ENCODE measurements around the gene ACOXL.

ACOXL gene

DNA sequence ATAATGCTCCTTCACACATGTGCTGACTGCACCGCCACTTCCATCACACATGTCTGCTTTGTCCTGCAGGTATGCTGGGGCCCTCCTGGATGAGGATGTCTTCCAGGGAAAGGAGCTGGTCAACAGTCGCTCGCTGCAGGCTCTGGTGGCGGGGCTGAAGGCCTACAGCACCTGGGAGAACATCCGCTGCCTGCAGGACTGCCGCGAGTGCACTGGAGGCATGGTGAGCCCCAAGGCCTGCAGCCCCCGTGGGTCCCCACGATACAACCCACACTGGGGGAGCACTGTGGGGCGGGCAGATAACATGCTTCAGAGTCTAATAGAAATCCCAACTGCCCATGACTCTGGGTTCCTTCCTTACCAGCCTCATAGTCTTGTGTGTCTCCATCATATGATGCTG is 201.0 kb downstream of the ACOXL start:
- H2BK12ac ChIP-seq (ENCODE audit: low read length in 2 of 2) = no peak overlapping the region
- no peak overlapping the region for H3K4me2 ChIP-seq (ENCODE audit: low read length, poor library complexity, severe bottlenecking)
- H3K36me3 ChIP-seq (ENCODE audit: control insufficient read depth in 1 of 2, insufficient read depth in 2 of 2, low read depth in 1 of 2, low read length in 2 of 2) = no peaks in the 10 kb centered on the region
- no peak overlapping the region for H3K18ac ChIP-seq (ENCODE audit: low read depth in 1 of 2, low read length in 2 of 2)
- H3K4me3 ChIP-seq (ENCODE audit: insufficient read depth in 1 of 2, low read depth in 1 of 2, low read length in 2 of 2) = no peak overlapping the region
- H3K23ac ChIP-seq (ENCODE audit: low read length in 2 of 2) = no peak overlapping the region
- H3K14ac ChIP-seq (ENCODE audit: low read length in 2 of 2) = no peak overlapping the region
- no peak overlapping the region for H3K4ac ChIP-seq (ENCODE audit: low read depth in 1 of 2, low read length in 2 of 2)
- no peak overlapping the region for H2BK15ac ChIP-seq (ENCODE audit: low read depth, poor library complexity, severe bottlenecking)
- DNase-seq = no peak
- H2AK5ac ChIP-seq (ENCODE audit: low read length, severe bottlenecking) = no peak overlapping the region
- H2AFZ ChIP-seq (ENCODE audit: low read depth, low read length) = no peak overlapping the region
- H4K8ac ChIP-seq (ENCODE audit: low read length) = no peak overlapping the region
- H2BK120ac ChIP-seq (ENCODE audit: low read depth, low read length) = no peak overlapping the region
- no peaks in the 10 kb centered on the region for H3K79me1 ChIP-seq (replicated peaks; ENCODE audit: low read length, poor library complexity, severe bottlenecking)
- no peak overlapping the region for H3K27ac ChIP-seq (ENCODE audit: low read length, poor library complexity, severe bottlenecking)
- H3K9me3 ChIP-seq (ENCODE audit: control insufficient read depth, low read length) = peaks cover 10% of the 10 kb centered on the region
- peaks cover 2% of the 10 kb centered on the region for H3K4me1 ChIP-seq (ENCODE audit: control insufficient read depth, insufficient read depth, low read depth, low read length)
- H3K27me3 ChIP-seq (ENCODE audit: control insufficient read depth in 1 of 2, insufficient read depth in 1 of 2, low read length in 2 of 2) = peaks cover 9 to 14% of the 10 kb centered on the region in 2 experiments
- H4K91ac ChIP-seq (ENCODE audit: low read length) = no peak overlapping the region
- no peak overlapping the region for H3K9ac ChIP-seq (ENCODE audit: low read length)
- no peak overlapping the region for H2BK5ac ChIP-seq (ENCODE audit: low read depth, low read length, poor library complexity, severe bottlenecking)
- 91% methylated on average over 10 of the region's 10 CpGs for WGBS

DNA sequence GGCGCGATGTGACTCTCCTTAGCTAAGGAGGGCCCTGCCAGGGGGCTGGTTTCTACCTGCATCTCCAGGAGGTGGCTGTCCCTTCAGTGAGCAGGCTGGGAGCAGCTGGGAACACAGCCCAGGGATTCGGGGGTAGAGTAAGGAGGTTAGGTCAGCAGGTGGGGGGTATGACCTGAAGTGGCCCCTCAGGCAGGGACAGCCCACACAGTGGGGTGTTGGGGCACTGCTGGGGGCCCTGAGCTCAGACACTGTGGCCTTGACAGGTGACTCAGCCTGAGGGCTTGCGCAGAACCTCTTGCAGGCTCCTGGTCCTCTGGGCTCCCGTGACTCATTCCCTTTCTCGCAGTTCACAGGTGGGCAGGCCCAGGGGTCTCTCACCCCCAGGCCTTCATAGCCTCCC is 202.6 kb downstream of the ACOXL start:
- H2AFZ ChIP-seq (ENCODE audit: low read depth, low read length) = no peak overlapping the region
- H3K23ac ChIP-seq (ENCODE audit: low read length in 2 of 2) = no peak overlapping the region
- no peaks in the 10 kb centered on the region for H3K79me1 ChIP-seq (replicated peaks; ENCODE audit: low read length, poor library complexity, severe bottlenecking)
- H4K91ac ChIP-seq (ENCODE audit: low read length) = no peak overlapping the region
- H3K9ac ChIP-seq (ENCODE audit: low read length) = no peak overlapping the region
- no peak overlapping the region for H3K14ac ChIP-seq (ENCODE audit: low read length in 2 of 2)
- 95% methylated on average over 6 of the region's 6 CpGs for WGBS
- no peak overlapping the region for H2BK5ac ChIP-seq (ENCODE audit: low read depth, low read length, poor library complexity, severe bottlenecking)
- no peak overlapping the region for H2AK5ac ChIP-seq (ENCODE audit: low read length, severe bottlenecking)
- no peak overlapping the region for H3K4ac ChIP-seq (ENCODE audit: low read depth in 1 of 2, low read length in 2 of 2)
- H4K8ac ChIP-seq (ENCODE audit: low read length) = no peak overlapping the region
- H3K4me2 ChIP-seq (ENCODE audit: low read length, poor library complexity, severe bottlenecking) = no peak overlapping the region
- no peak overlapping the region for H3K18ac ChIP-seq (ENCODE audit: low read depth in 1 of 2, low read length in 2 of 2)
- peaks cover 4% of the 10 kb centered on the region for H3K9me3 ChIP-seq (ENCODE audit: control insufficient read depth, low read length)
- H2BK15ac ChIP-seq (ENCODE audit: low read depth, poor library complexity, severe bottlenecking) = no peak overlapping the region
- no peak for DNase-seq
- H3K27me3 ChIP-seq (ENCODE audit: control insufficient read depth in 1 of 2, insufficient read depth in 1 of 2, low read length in 2 of 2) = peaks cover 9 to 16% of the 10 kb centered on the region in 2 experiments
- H2BK12ac ChIP-seq (ENCODE audit: low read length in 2 of 2) = no peak overlapping the region
- peaks cover 2% of the 10 kb centered on the region for H3K4me1 ChIP-seq (ENCODE audit: control insufficient read depth, insufficient read depth, low read depth, low read length)
- H2BK120ac ChIP-seq (ENCODE audit: low read depth, low read length) = no peak overlapping the region
- no peaks in the 10 kb centered on the region for H3K36me3 ChIP-seq (ENCODE audit: control insufficient read depth in 1 of 2, insufficient read depth in 2 of 2, low read depth in 1 of 2, low read length in 2 of 2)
- H3K27ac ChIP-seq (ENCODE audit: low read length, poor library complexity, severe bottlenecking) = no peak overlapping the region
- H3K4me3 ChIP-seq (ENCODE audit: insufficient read depth in 1 of 2, low read depth in 1 of 2, low read length in 2 of 2) = no peak overlapping the region

DNA sequence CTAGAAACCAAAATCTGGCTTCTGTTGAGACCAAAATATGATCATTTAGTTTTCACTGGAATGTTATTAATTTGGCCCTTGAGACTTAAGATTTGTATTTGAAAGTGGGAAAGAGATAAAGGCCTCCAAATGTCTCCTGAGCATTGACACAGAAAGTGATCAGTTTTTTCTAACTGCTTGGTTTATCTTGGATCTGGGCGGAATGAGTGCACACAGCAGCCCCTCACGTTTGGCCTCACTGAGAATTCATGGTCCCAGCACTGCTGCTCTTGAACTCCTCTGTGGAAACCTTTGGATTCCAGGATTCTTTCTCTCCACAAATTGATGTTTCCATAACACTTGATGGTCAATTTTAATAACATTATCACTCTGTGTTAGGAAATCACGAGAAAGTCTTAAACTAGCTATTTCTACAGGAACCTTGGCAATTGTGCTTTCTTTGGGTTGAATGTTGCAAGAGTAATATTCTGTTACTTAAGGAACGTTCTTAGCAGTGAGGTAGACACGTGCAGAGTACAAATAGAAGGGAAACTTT is 208.1 kb downstream of the ACOXL start:
- Histone ChIP-seq H4K91ac (ENCODE audit: low read length) (no peak overlapping the region), H3K18ac (ENCODE audit: low read depth in 1 of 2, low read length in 2 of 2) (no peak overlapping the region), H2AFZ (ENCODE audit: low read depth, low read length) (no peak overlapping the region), H3K79me1 (replicated peaks; ENCODE audit: low read length, poor library complexity, severe bottlenecking) (no peaks in the 10 kb centered on the region), H3K27ac (ENCODE audit: low read length, poor library complexity, severe bottlenecking) (no peak overlapping the region), H3K4ac (ENCODE audit: low read depth in 1 of 2, low read length in 2 of 2) (no peak overlapping the region), H3K4me3 (ENCODE audit: insufficient read depth in 1 of 2, low read depth in 1 of 2, low read length in 2 of 2) (no peak overlapping the region), H2AK5ac (ENCODE audit: low read length, severe bottlenecking) (no peak overlapping the region), H2BK12ac (ENCODE audit: low read length in 2 of 2) (no peak overlapping the region), H3K36me3 (ENCODE audit: control insufficient read depth in 1 of 2, insufficient read depth in 2 of 2, low read depth in 1 of 2, low read length in 2 of 2) (no peaks in the 10 kb centered on the region), H3K4me2 (ENCODE audit: low read length, poor library complexity, severe bottlenecking) (no peak overlapping the region), H3K23ac (ENCODE audit: low read length in 2 of 2) (no peak overlapping the region), H3K27me3 (ENCODE audit: control insufficient read depth in 1 of 2, insufficient read depth in 1 of 2, low read length in 2 of 2) (peaks cover 16 to 21% of the 10 kb centered on the region in 2 experiments), H3K9me3 (ENCODE audit: control insufficient read depth, low read length) (no peaks in the 10 kb centered on the region), H2BK120ac (ENCODE audit: low read depth, low read length) (no peak overlapping the region), H3K9ac (ENCODE audit: low read length) (no peak overlapping the region), H3K4me1 (ENCODE audit: control insufficient read depth, insufficient read depth, low read depth, low read length) (peaks cover under 1% of the 10 kb centered on the region), H3K14ac (ENCODE audit: low read length in 2 of 2) (no peak overlapping the region), H4K8ac (ENCODE audit: low read length) (no peak overlapping the region), H2BK5ac (ENCODE audit: low read depth, low read length, poor library complexity, severe bottlenecking) (no peak overlapping the region), H2BK15ac (ENCODE audit: low read depth, poor library complexity, severe bottlenecking) (no peak overlapping the region)
- DNase-seq = no peak
- 52% methylated on average over 3 of the region's 5 CpGs for WGBS

DNA sequence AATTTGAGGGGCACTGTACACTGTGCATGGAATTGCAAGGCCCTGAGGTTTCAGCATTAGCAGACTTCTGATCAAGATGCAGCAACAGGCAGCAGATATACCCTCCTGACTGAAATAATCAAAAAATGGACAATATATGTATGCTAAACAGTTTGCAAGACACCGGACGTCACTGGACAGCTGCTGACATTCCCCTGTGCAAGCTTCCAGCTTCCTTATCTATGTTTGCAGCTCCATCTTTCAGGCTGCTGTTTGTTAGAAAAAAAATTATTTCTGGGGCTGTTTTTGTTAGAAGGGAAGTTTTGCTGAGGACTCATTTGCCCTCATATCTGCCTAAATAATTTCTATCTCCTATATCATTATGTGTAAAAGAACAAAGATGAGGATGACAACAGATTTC is 208.9 kb downstream of the ACOXL start:
- H2AFZ ChIP-seq (ENCODE audit: low read depth, low read length) = no peak overlapping the region
- no peak overlapping the region for H3K4me2 ChIP-seq (ENCODE audit: low read length, poor library complexity, severe bottlenecking)
- no peak overlapping the region for H2BK15ac ChIP-seq (ENCODE audit: low read depth, poor library complexity, severe bottlenecking)
- H3K18ac ChIP-seq (ENCODE audit: low read depth in 1 of 2, low read length in 2 of 2) = no peak overlapping the region
- no peaks in the 10 kb centered on the region for H3K4me1 ChIP-seq (ENCODE audit: control insufficient read depth, insufficient read depth, low read depth, low read length)
- no peak overlapping the region for H2AK5ac ChIP-seq (ENCODE audit: low read length, severe bottlenecking)
- no peak for DNase-seq
- WGBS = no CpG with 5 or more reads among the region's 2 CpGs
- H3K14ac ChIP-seq (ENCODE audit: low read length in 2 of 2) = no peak overlapping the region
- no peak overlapping the region for H3K9ac ChIP-seq (ENCODE audit: low read length)
- H3K4ac ChIP-seq (ENCODE audit: low read depth in 1 of 2, low read length in 2 of 2) = no peak overlapping the region
- H2BK5ac ChIP-seq (ENCODE audit: low read depth, low read length, poor library complexity, severe bottlenecking) = no peak overlapping the region
- no peak overlapping the region for H3K27ac ChIP-seq (ENCODE audit: low read length, poor library complexity, severe bottlenecking)
- no peak overlapping the region for H2BK120ac ChIP-seq (ENCODE audit: low read depth, low read length)
- no peak overlapping the region for H4K8ac ChIP-seq (ENCODE audit: low read length)
- H4K91ac ChIP-seq (ENCODE audit: low read length) = no peak overlapping the region
- H3K4me3 ChIP-seq (ENCODE audit: insufficient read depth in 1 of 2, low read depth in 1 of 2, low read length in 2 of 2) = no peak overlapping the region
- H3K23ac ChIP-seq (ENCODE audit: low read length in 2 of 2) = no peak overlapping the region
- no peak overlapping the region for H2BK12ac ChIP-seq (ENCODE audit: low read length in 2 of 2)
- H3K9me3 ChIP-seq (ENCODE audit: control insufficient read depth, low read length) = no peaks in the 10 kb centered on the region
- no peaks in the 10 kb centered on the region for H3K36me3 ChIP-seq (ENCODE audit: control insufficient read depth in 1 of 2, insufficient read depth in 2 of 2, low read depth in 1 of 2, low read length in 2 of 2)
- no peaks in the 10 kb centered on the region for H3K79me1 ChIP-seq (replicated peaks; ENCODE audit: low read length, poor library complexity, severe bottlenecking)
- H3K27me3 ChIP-seq (ENCODE audit: control insufficient read depth in 1 of 2, insufficient read depth in 1 of 2, low read length in 2 of 2) = peaks cover 16 to 21% of the 10 kb centered on the region in 2 experiments

Data from mesenchymal stem cell (in vitro differentiated cells and primary cell).